ENCODE measurements around the gene MGARP. TPM values are rescaled to one million over a fixed set of nuclear protein-coding genes. Genes with fewer than 3 reads are reported as not detected.
"Not testable (repeated sequence)": the region's sequence is repeated elsewhere in the genome, so short reads cannot be mapped to it uniquely, and the experiment has no call there.

MGARP gene
- total RNA-seq, result 1 to 10 TPM; 2.3 to 3.1 TPM
- 10.9 TPM for polyA plus RNA-seq (ENCODE audit: insufficient read depth, low read depth, low replicate concordance)
- long read RNA-seq, donor 1, transcript MGARP-201 (4 exons, 1,339 nt), result major isoform, 152 of 152 reads
- long read RNA-seq, donor 1, partial matches to known transcripts, result 0 of 152 reads
- long read RNA-seq, donor 1, other reads (novel, unspliced or antisense), result 0 of 152 reads
- long read RNA-seq, donor 2, transcript MGARP-201 (4 exons, 1,339 nt), result major isoform, 91 of 107 reads
- long read RNA-seq, donor 2, partial matches to known transcripts, result 11 of 107 reads
- long read RNA-seq, donor 2, other reads (novel, unspliced or antisense), result 5 of 107 reads

DNA sequence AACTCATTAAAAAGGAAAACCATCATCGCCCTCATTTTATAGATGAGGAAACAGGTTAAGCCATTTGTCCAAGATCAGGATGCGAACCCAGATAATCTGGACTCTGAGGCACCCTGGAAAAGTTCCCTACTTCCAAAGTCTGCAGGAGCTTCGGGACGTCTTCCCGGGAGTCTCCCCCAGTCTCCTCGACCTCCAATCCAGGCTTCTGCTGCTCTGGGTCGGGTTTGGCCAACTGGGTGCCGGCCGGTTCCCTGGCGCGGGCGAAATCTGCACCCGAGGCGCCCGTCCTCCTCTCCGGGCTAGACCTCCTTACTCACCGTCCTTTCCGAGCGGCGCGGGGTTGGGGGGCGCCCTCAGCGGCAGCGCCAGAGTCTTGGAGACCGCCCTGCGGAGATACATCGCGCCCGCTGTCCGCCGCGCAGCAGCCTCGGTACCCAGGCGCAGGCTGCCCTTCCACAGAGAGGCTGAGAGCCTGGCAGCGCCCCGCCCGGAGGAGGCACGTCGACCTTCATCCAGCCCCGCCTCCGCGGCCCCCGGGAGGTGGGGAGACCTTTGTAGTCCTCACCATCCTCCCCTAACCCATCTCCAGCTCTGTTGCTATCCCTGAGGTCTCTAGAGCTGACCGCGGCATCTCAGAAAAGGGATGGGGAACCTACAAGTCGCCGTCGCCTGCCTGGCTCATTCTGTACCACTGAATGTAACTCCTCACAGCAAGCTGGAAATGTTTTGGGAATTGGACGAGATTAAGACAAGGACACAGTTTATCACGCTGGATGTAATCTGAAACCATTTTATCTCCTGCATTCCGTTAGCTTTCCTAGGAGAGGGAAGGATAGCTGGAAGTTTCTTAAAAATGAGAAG, at the start of gene MGARP:
TSS of gene MGARP (minus strand) at position 466 of the 861 bp plus-strand sequence. CDS start at position 399, 67 bp downstream.
- WGBS, 2 donors, result 4 to 5% methylated on average over 27 to 40 of the region's 51 CpGs
- Histone ChIP-seq H3K36me3 (ENCODE audit: low read depth, missing control alignments) (no peaks in the 10 kb centered on the region), H3K9me3 (no peaks in the 10 kb centered on the region), H3K27me3 (no peaks in the 10 kb centered on the region), H3K27ac (peak within 1 kb of the TSS; percentile 46 to 67), H3K4me3 (peak within 1 kb of the TSS; percentile 49 to 60), H3K4me1 (peaks cover 3% of the 10 kb centered on the region)
- no peak for TF ChIP-seq POLR2A (IDR thresholded peaks at IDR 0.05)
- TF ChIP-seq CTCF (IDR thresholded peaks at IDR 0.05), result no peak
- DNase-seq, result peak; percentile 60
- intact Hi-C loops (cut with DNase I; ENCODE audit: low total_unique reads), result no loop called here

GRCh38 chr4:139329665-139330200, 49.7 kb upstream of the MGARP start:
- H3K4me3 ChIP-seq, result no peak overlapping the region
- no peaks in the 10 kb centered on the region for H3K36me3 ChIP-seq (ENCODE audit: low read depth, missing control alignments)
- 85 to 87% methylated on average over 4 of the region's 4 CpGs for WGBS, 2 donors
- H3K27ac ChIP-seq, result peak overlapping the region in 1 of 2 donors; percentile 7
- intact Hi-C loops (cut with DNase I; ENCODE audit: low total_unique reads), result no loop called here
- no peaks in the 10 kb centered on the region for H3K27me3 ChIP-seq
- no peak for DNase-seq
- peaks cover 18% of the 10 kb centered on the region for H3K4me1 ChIP-seq
- H3K9me3 ChIP-seq, result no peaks in the 10 kb centered on the region
- TF ChIP-seq POLR2A (IDR thresholded peaks at IDR 0.05) (no peak), CTCF (IDR thresholded peaks at IDR 0.05) (no peak)

DNA sequence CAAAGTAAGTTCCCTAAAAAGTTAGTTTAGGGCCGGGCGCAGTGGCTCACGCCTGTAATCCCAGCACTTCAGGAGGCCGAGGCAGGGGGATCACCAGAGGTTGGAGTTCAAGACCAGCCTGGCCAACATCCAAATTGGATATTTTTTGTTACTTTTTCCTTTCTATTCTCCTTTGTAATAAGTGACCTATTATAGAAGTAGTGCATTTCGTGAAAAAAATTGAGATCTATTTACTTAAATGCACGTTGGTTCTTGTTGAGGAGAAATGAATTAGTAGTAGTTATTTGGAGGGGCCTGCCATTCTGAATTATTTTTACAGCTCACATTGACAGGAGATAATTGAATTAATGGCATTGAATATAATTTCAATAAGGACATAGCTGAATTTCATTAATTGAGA, 44.6 kb upstream of the MGARP start:
- WGBS, 2 donors, result 64 to 74% methylated on average over 6 of the region's 6 CpGs
- intact Hi-C loops (cut with DNase I; ENCODE audit: low total_unique reads), result no loop called here
- TF ChIP-seq CTCF (IDR thresholded peaks at IDR 0.05), result no peak
- no peak for TF ChIP-seq POLR2A (IDR thresholded peaks at IDR 0.05)
- no peaks in the 10 kb centered on the region for H3K9me3 ChIP-seq
- H3K4me1 ChIP-seq, result peaks cover 48% of the 10 kb centered on the region
- H3K27ac ChIP-seq, result peak overlapping the region in 1 of 2 donors; percentile 11
- H3K27me3 ChIP-seq, result no peaks in the 10 kb centered on the region
- H3K4me3 ChIP-seq, result no peak overlapping the region
- no peak for DNase-seq
- H3K36me3 ChIP-seq (ENCODE audit: low read depth, missing control alignments), result no peaks in the 10 kb centered on the region

DNA sequence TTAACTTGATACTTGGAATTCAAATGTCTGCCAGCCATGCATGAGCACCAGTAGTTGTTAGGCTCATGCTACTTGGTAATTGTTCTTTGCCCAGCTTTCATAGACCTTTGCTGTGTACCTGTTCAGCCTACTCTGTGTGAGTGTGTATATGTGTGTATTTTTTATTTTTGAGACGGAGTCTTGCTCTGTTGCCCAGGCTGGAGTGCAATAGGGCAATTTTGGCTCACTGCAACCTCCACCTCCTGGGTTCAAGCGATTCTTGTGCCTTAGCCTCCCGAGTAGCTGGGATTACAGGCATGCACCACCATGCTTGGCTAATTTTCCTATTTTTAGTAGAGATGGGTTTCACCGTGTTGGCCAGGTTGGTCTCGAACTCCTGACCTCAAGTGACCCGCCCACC, 42.5 kb upstream of the MGARP start:
- DNase-seq; H3K4me3 ChIP-seq; intact Hi-C loops (cut with DNase I; ENCODE audit: low total_unique reads); H3K27me3 ChIP-seq; H3K27ac ChIP-seq; H3K9me3 ChIP-seq; H3K36me3 ChIP-seq (ENCODE audit: low read depth, missing control alignments): not testable (repeated sequence)
- WGBS, 2 donors, result 94 to 95% methylated on average over 6 of the region's 6 CpGs
- peaks cover 48% of the 10 kb centered on the region for H3K4me1 ChIP-seq

GRCh38 chr4:139322070-139322469, 42.0 kb upstream of the MGARP start:
- H3K36me3 ChIP-seq (ENCODE audit: low read depth, missing control alignments); H3K27ac ChIP-seq; H3K4me3 ChIP-seq; H3K27me3 ChIP-seq; DNase-seq; H3K9me3 ChIP-seq; intact Hi-C loops (cut with DNase I; ENCODE audit: low total_unique reads): not testable (repeated sequence)
- 27 to 40% methylated on average over 1 of the region's 1 CpG for WGBS, 2 donors
- peaks cover 48% of the 10 kb centered on the region for H3K4me1 ChIP-seq

Measured in testis (tissue), 5 donors.